ENCODE measurements around the gene RNF224.

DNA sequence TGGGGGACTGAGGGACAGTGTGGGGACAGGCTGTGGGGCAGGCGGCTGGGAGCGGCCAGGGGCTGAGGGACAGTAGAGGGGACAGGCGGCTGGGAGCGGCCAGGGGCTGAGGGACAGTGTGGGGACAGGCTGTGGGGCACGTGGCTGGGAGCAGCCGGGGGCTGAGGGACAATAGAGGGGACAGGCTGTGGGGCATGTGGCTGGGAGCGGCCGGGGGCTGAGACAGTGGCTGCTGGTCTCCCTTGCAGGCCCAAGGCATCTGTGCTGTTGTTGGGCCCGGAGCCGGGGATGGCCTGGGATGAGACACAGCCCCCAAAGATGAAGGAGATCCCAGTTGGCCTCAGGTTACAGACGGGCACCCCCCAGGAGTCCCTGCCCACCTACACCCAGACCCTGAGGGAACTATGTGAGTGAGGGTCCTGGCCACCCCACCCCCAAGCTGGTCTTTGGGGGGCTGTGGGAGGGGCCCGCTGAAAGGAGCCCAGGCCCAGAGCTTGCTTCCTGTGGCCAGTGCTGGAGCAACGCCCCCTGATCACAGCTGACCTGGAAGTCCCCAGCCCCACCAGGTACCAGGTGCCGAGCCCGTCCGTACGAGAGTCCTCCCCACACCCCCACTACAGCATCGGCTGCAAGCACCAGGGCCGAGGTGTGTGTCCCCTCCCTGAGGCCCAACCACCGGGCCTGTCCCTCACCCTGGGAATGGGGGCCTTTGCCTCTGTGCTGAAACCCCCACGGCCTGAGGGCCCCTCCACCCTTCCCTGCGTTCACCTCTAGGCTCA is 24.4 kb downstream of the RNF224 start:
- TF ChIP-seq CTCF (IDR thresholded peaks at IDR 0.05) (no peak), ZFX (IDR thresholded peaks at IDR 0.05; ENCODE audit: borderline replicate concordance) (no peak)

Data from 22Rv1 (cell line).